ENCODE measurements around the gene WIPI1. TPM values are rescaled to one million over a fixed set of nuclear protein-coding genes. Genes with fewer than 3 reads are reported as not detected.

Gene WIPI1
- total and polyA plus RNA-seq, 9 of the 15 experiments (the other 6 are each of a cell fraction or from before 2014, with no cell fraction given): 3.7 to 23.5 (median 11.8) TPM

DNA sequence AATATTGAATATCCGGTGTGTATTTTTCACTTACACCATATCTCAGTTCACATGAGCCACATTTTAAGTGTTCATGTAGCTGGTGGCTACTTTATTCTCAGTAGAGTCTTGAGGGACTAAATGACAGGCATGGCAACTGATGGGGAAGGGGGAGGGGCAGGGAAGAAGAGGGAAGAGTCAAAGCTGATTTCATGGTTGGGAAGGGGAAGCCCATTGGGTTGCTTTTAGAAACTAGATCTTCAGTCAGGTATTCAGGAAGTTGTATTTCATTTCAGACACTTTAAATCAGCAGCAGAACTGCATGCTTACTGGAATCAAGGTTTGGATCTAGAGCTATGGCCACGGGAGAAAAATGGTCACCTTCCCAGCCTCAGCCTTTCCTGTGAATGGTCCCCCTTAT lies 2.9 kb upstream of the WIPI1 start (continued):
- no peak for TF ChIP-seq ZKSCAN8 (CRISPR knock-in tag; IDR thresholded peaks at IDR 0.05)
- no peak for TF ChIP-seq POLR2A (conservative IDR thresholded peaks at IDR 0.05)
- no peak for TF ChIP-seq NFYB (IDR thresholded peaks at IDR 0.05; ENCODE audit: extremely low read depth, insufficient read length)
- TF ChIP-seq, protein P1, sequence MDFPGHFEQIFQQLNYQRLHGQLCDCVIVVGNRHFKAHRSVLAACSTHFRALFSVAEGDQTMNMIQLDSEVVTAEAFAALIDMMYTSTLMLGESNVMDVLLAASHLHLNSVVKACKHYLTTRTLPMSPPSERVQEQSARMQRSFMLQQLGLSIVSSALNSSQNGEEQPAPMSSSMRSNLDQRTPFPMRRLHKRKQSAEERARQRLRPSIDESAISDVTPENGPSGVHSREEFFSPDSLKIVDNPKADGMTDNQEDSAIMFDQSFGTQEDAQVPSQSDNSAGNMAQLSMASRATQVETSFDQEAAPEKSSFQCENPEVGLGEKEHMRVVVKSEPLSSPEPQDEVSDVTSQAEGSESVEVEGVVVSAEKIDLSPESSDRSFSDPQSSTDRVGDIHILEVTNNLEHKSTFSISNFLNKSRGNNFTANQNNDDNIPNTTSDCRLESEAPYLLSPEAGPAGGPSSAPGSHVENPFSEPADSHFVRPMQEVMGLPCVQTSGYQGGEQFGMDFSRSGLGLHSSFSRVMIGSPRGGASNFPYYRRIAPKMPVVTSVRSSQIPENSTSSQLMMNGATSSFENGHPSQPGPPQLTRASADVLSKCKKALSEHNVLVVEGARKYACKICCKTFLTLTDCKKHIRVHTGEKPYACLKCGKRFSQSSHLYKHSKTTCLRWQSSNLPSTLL (IDR thresholded peaks at IDR 0.05): no peak
- TF ChIP-seq ZNF584 (CRISPR knock-in tag; IDR thresholded peaks at IDR 0.05; ENCODE audit: low read depth): peak; percentile 33; the same call in 1 of the 2 replicates
- peak; percentile 48 for TF ChIP-seq MEIS2 (IDR thresholded peaks at IDR 0.05; ENCODE audit: partially characterized antibody)
- TF ChIP-seq BACH1 (tag; IDR thresholded peaks at IDR 0.05): 0 out of 2 replicates have a peak, but pooled peaks have one; percentile 9
- TF ChIP-seq ATF4 (CRISPR knock-in tag; IDR thresholded peaks at IDR 0.05): no peak
- no peak for TF ChIP-seq BCL6 (CRISPR knock-in tag; IDR thresholded peaks at IDR 0.05)
- TF ChIP-seq NBN (IDR thresholded peaks at IDR 0.05; ENCODE audit: low read depth): no peak
- TF ChIP-seq TCF3 (CRISPR knock-in tag; IDR thresholded peaks at IDR 0.05): no peak
- TF ChIP-seq SAFB2 (IDR thresholded peaks at IDR 0.05; ENCODE audit: borderline replicate concordance, low read depth, low read length, severe bottlenecking): no peak
- TF ChIP-seq ZEB2 (IDR thresholded peaks at IDR 0.05): no peak
- peak; percentile 11; the same call in 1 of the 2 replicates for TF ChIP-seq ZNF197 (CRISPR knock-in tag; IDR thresholded peaks at IDR 0.05; ENCODE audit: low read depth)
- TF ChIP-seq CBX3 (IDR thresholded peaks at IDR 0.05; ENCODE audit: borderline replicate concordance in 1 of 2, low read length in 2 of 2): no peak
- no peak for TF ChIP-seq HNRNPL (IDR thresholded peaks at IDR 0.05; ENCODE audit: low read depth, low read length)
- TF ChIP-seq, protein P2, sequence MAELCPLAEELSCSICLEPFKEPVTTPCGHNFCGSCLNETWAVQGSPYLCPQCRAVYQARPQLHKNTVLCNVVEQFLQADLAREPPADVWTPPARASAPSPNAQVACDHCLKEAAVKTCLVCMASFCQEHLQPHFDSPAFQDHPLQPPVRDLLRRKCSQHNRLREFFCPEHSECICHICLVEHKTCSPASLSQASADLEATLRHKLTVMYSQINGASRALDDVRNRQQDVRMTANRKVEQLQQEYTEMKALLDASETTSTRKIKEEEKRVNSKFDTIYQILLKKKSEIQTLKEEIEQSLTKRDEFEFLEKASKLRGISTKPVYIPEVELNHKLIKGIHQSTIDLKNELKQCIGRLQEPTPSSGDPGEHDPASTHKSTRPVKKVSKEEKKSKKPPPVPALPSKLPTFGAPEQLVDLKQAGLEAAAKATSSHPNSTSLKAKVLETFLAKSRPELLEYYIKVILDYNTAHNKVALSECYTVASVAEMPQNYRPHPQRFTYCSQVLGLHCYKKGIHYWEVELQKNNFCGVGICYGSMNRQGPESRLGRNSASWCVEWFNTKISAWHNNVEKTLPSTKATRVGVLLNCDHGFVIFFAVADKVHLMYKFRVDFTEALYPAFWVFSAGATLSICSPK (IDR thresholded peaks at IDR 0.05; ENCODE audit: borderline replicate concordance): no peak
- TF ChIP-seq RBM25 (IDR thresholded peaks at IDR 0.05; ENCODE audit: low read depth, low read length, severe bottlenecking): no peak

Measured in K562 (cell line).